Lower leg skin (tissue), 4 donors: ENCODE data around the gene ANTXR1. TPM values are rescaled to one million over a fixed set of nuclear protein-coding genes. Genes with fewer than 3 reads are reported as not detected.

Source experiments
- DNase-seq, 2 donors: peaks; one replicate each; pipeline ENCODE4 v3.0.0-alpha.2; 2019; ENCODE audit warnings: low spot score in 2 of 2
- H3K4me3 ChIP-seq: fragments of 200-600 bp; sonication (generic); 2 replicates; pipeline ENCODE4 v1.5.1; 2017; ENCODE audit warnings: mild to moderate bottlenecking, low read depth; ENCODE audit not compliant: poor library complexity, severe bottlenecking
- CTCF ChIP-seq, 3 donors: fragments of 450-650 bp; IDR thresholded peaks; one replicate each; pipeline ENCODE4 v1.5.1; 2016; ENCODE audit warnings: antibody characterized with exemption in 3 of 3, mild to moderate bottlenecking in 3 of 3, moderate library complexity in 2 of 3
- POLR2A ChIP-seq, 2 donors: fragments of 450-650 bp; IDR thresholded peaks; one replicate each; pipeline ENCODE4 v1.6.1; 2016 to 2017; ENCODE audit warnings: antibody characterized with exemption in 2 of 2, mild to moderate bottlenecking in 1 of 2, moderate library complexity in 1 of 2
- WGBS, 2 donors: methylation state at CpG; one replicate each; pipeline ENCODE4 v1.1.5; 2018; 5-methylcytosine and 5-hydroxymethylcytosine counted together
- intact Hi-C: fragments of 100-400 bp; cut with DNase I; formaldehyde crosslinking; loops from one replicate; pipeline ENCODE4 v1.15.0; 2023; ENCODE audit warnings: low total_unique reads
- total RNA-seq, 4 donors: library from RNA; depleted of rRNA; stranded (reverse); fragments of >200 nt; gene quantifications; one replicate each; pipeline ENCODE4 v1.1.0, GENCODE V29; 2016

ANTXR1 gene
- total RNA-seq, 4 donors from 2014 or later: 43.3 to 56.7 (median 52.7) TPM

GRCh38 chr2:69089266-69089665 lies 76.3 kb downstream of the ANTXR1 start:
- WGBS, 2 donors: 71 to 82% methylated on average over 3 of the region's 3 CpGs

GRCh38 chr2:69089998-69090397 lies 77.0 kb downstream of the ANTXR1 start:
- no peak for DNase-seq
- intact Hi-C loops: no loop called here
- 95 to 96% methylated on average over 1 of the region's 1 CpG for WGBS, 2 donors
- TF ChIP-seq POLR2A (IDR thresholded peaks at IDR 0.05): no peak
- no peak overlapping the region for H3K4me3 ChIP-seq

More at GRCh38 chr2:69089266-69089665, 76.3 kb downstream of the ANTXR1 start:
- no peak for TF ChIP-seq POLR2A (IDR thresholded peaks at IDR 0.05)
- TF ChIP-seq CTCF (IDR thresholded peaks at IDR 0.05): no peak
- intact Hi-C loops: no loop called here
- no peak overlapping the region for H3K4me3 ChIP-seq
- no peak for DNase-seq

- intact Hi-C loops: no loop called here
- H3K4me3 ChIP-seq: no peak overlapping the region
- TF ChIP-seq POLR2A (IDR thresholded peaks at IDR 0.05) (no peak), CTCF (IDR thresholded peaks at IDR 0.05) (no peak)
- WGBS, 2 donors: 90 to 91% methylated on average over 6 of the region's 6 CpGs
- no peak for DNase-seq
Observed at GRCh38 chr2:69090820-69091219, 77.8 kb downstream of the ANTXR1 start.

- 84 to 89% methylated on average over 1 of the region's 1 CpG for WGBS, 2 donors
- intact Hi-C loops: no loop called here
- TF ChIP-seq CTCF (IDR thresholded peaks at IDR 0.05) (no peak), POLR2A (IDR thresholded peaks at IDR 0.05) (no peak)
- H3K4me3 ChIP-seq: no peak overlapping the region
- DNase-seq: no peak
Observed at GRCh38 chr2:69092857-69093256, 79.9 kb downstream of the ANTXR1 start.

GRCh38 chr2:69095305-69095704 lies 82.3 kb downstream of the ANTXR1 start:
- H3K4me3 ChIP-seq: no peak overlapping the region
- intact Hi-C loops: no loop called here
- WGBS, 2 donors: 68 to 69% methylated on average over 2 of the region's 2 CpGs
- no peak for DNase-seq
- TF ChIP-seq CTCF (IDR thresholded peaks at IDR 0.05): no peak

GRCh38 chr2:69096326-69097095 lies 83.5 kb downstream of the ANTXR1 start:
- intact Hi-C loops: no loop called here
- DNase-seq: no peak
- TF ChIP-seq POLR2A (IDR thresholded peaks at IDR 0.05) (no peak), CTCF (IDR thresholded peaks at IDR 0.05) (no peak)
- H3K4me3 ChIP-seq: no peak overlapping the region
- 91 to 92% methylated on average over 2 of the region's 2 CpGs for WGBS, 2 donors
